HEK293T (cell line): ENCODE data around the gene SSU72.

Source experiments
- CTCF ChIA-PET: fragments of 350-600 bp; formaldehyde crosslinking; extraction: SDS; loops from one replicate; lab custom pipeline; 2021; ENCODE audit warnings: antibody characterized with exemption, inconsistent platforms; lab: Yijun Ruan, JAX
- POLR2A ChIA-PET: fragments of 350-600 bp; formaldehyde crosslinking; extraction: SDS; loops from one replicate; lab custom pipeline; 2020; ENCODE audit warnings: antibody characterized with exemption, inconsistent platforms; lab: Yijun Ruan, JAX
- DNase-seq: peaks from one replicate; pipeline ENCODE4 v3.0.0; 2012; ENCODE audit warnings: mixed read lengths; ENCODE audit errors: extremely low spot score
- ARNT ChIP-seq: fragments of 450-650 bp; IDR thresholded peaks from 2 replicates; pipeline ENCODE4 v1.6.1; 2017; ENCODE audit warnings: mild to moderate bottlenecking
- BHLHE40 ChIP-seq: fragments of 450-650 bp; IDR thresholded peaks from 2 replicates; pipeline ENCODE4 v1.6.1; 2016; ENCODE audit warnings: mild to moderate bottlenecking, moderate library complexity, borderline replicate concordance
- CTBP1 ChIP-seq: fragments of 450-650 bp; IDR thresholded peaks from 2 replicates; pipeline ENCODE4 v1.6.1; 2016; ENCODE audit warnings: borderline replicate concordance
- ELF4 ChIP-seq: fragments of 450-650 bp; IDR thresholded peaks from 2 replicates; pipeline ENCODE4 v1.6.1; 2017; ENCODE audit warnings: antibody characterized with exemption
- FOXA1 ChIP-seq: fragments of 450-650 bp; IDR thresholded peaks from 2 replicates; pipeline ENCODE4 v1.6.1; 2016; ENCODE audit warnings: mild to moderate bottlenecking
- FOXK2 ChIP-seq: fragments of 450-650 bp; IDR thresholded peaks from 2 replicates; pipeline ENCODE4 v1.6.1; 2016; ENCODE audit warnings: mild to moderate bottlenecking
- FOXM1 ChIP-seq: fragments of 450-650 bp; IDR thresholded peaks from 2 replicates; pipeline ENCODE4 v1.6.1; 2017; ENCODE audit warnings: mild to moderate bottlenecking, borderline replicate concordance
- HDGF ChIP-seq: fragments of 450-650 bp; IDR thresholded peaks from 2 replicates; pipeline ENCODE4 v1.6.1; 2017; ENCODE audit warnings: antibody characterized with exemption, borderline replicate concordance
- L3MBTL2 ChIP-seq: fragments of 450-650 bp; conservative IDR thresholded peaks from 2 replicates; pipeline ENCODE4 v1.6.1; 2016; ENCODE audit warnings: mild to moderate bottlenecking
- LEF1 ChIP-seq: fragments of 450-650 bp; IDR thresholded peaks from 2 replicates; pipeline ENCODE4 v1.6.1; 2017; ENCODE audit warnings: mild to moderate bottlenecking, borderline replicate concordance
- NFRKB ChIP-seq: fragments of 450-650 bp; IDR thresholded peaks from 2 replicates; pipeline ENCODE4 v1.6.1; 2016; ENCODE audit warnings: mild to moderate bottlenecking, moderate library complexity
- SP1 ChIP-seq: fragments of 450-650 bp; IDR thresholded peaks from 2 replicates; pipeline ENCODE4 v1.6.1; 2017
- SUZ12 ChIP-seq: fragments of 450-650 bp; IDR thresholded peaks from 2 replicates; pipeline ENCODE4 v1.6.1; 2016; ENCODE audit warnings: mild to moderate bottlenecking
- TARDBP ChIP-seq: fragments of 450-650 bp; IDR thresholded peaks from 2 replicates; pipeline ENCODE4 v1.6.1; 2016
- ZNF384 ChIP-seq: fragments of 450-650 bp; IDR thresholded peaks from 2 replicates; pipeline ENCODE4 v1.6.1; 2016
- TF ChIP-seq, protein P1 (sequence below): fragments of 450-650 bp; IDR thresholded peaks from 2 replicates; pipeline ENCODE4 v1.6.1; 2016

Gene SSU72

DNA sequence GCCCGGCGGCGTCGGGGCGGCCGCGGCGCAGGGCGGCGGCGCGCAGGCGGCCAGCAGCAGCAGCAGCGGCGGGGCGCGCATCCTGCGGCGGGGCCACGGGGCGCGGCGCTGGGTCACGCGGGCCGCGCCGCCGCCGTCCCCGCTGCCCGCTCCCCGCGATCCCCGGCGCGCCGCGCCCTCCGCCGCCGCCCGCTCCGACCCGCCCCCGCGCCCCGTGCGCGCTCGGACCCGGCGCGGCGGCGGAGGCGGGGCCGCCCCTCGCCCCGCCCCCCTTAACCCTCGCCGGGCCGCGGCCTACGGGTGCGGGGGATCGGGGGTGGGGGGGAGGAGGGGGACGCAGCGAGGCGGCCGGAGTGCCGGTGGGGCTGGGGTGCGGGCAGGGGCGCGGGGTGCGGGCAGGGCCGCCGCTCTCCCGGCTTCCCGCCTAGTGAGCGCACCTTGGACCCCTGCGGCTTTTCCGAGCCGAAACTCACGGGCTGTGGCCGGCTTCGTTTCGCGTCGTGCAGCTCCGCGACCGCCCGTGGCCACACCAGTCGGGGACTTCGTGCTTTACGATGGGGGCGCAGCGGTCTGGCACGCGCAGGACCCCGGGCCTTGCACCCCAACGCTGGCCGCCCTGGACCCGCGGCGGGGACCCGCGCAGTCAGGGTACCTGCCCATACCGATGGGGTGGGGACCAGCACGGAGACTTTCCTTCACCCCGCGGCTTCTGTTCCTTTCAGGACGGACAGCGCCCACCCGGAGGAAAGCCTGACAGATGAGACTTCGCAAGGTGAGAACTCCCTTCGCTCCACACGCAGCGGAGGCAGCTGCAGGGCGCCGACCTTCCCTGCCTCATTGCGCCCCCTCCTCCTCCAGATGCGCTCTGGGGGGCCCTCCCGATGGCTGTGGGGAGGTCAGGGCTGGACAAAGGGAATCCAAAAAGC, 25.5 kb upstream of the SSU72 start, which contains the start of gene FNDC10:
FNDC10 (minus strand) TSS at position 201 of the 926 bp plus-strand sequence; CDS start at position 81, 120 bp downstream.
- CTCF ChIA-PET, result no interaction called here
- DNase-seq, result no peak
- POLR2A ChIA-PET, result interaction anchor here (5.4 kb wide), 1 partner anchor 15 kb away, joined by 33 read pairs; the partner anchor contains the start of gene MIB2
- TF ChIP-seq L3MBTL2 (peak; percentile 41; the same call in 1 of the 2 replicates), ZNF384 (no peak)

DNA sequence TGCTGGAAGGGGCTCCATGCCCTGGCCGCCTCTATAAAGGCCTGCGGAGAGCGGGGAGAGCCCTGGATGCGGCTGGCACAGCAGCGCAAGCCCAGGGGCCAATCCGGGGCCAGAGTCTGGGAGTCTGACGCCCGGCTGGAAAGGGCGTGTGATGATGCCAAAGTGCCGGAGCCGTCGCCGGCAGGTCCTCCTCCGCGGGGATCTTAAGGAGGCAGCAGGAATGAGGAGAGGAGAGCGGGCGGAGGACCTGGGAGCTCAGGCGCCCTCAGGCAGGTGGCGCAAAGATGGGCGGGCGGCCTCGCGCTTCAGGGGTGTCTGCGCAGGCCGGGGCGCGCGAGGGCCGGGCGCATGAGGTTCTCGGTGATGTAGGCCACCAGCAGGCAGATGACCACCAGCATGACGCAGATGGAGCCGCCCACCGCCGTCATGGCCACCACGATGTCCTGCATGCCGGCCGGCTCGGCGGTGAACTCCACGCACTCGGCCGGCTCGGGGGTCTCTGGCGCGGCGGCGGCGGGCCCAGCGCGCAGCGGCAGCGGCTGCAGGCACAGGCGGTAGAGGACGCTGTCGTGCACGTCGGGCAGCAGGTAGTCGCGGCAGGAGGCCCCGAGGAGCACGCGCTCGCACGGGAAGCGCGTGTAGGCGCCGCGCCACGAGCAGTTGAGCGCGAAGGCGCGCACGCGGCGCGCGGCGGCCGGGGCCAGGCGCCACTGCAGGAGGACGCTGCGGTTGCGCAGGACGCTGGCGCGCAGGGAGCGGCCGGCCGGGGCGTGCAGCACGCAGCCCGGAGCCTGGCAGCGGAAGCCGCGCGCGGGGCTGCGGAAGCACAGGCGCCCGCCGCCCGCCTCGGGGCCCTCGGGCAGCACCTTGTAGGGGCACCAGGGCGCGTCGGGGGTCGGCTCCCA, 24.6 kb upstream of the SSU72 start:
- peak; percentile 64 for DNase-seq
- CTCF ChIA-PET, result no interaction called here
- TF ChIP-seq BHLHE40, result no peak
- no peak for TF ChIP-seq FOXK2
- TF ChIP-seq, protein P1, sequence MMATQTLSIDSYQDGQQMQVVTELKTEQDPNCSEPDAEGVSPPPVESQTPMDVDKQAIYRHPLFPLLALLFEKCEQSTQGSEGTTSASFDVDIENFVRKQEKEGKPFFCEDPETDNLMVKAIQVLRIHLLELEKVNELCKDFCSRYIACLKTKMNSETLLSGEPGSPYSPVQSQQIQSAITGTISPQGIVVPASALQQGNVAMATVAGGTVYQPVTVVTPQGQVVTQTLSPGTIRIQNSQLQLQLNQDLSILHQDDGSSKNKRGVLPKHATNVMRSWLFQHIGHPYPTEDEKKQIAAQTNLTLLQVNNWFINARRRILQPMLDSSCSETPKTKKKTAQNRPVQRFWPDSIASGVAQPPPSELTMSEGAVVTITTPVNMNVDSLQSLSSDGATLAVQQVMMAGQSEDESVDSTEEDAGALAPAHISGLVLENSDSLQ, result no peak
- TF ChIP-seq ARNT, result 0 out of 2 replicates have a peak, but pooled peaks have one; percentile 17
- no peak for TF ChIP-seq ZNF384
- TF ChIP-seq HDGF, result no peak
- TF ChIP-seq LEF1, result peak; percentile 54; the same call in 1 of the 2 replicates
- no peak for TF ChIP-seq CTBP1
- TF ChIP-seq FOXA1, result no peak
- POLR2A ChIA-PET, result no interaction called here

GRCh38 chr1:1598720-1599029, 24.0 kb upstream of the SSU72 start:
- TF ChIP-seq NFRKB (no peak), HDGF (no peak), FOXA1 (no peak), BHLHE40 (no peak), ARNT (no peak), TARDBP (no peak), SP1 (no peak), L3MBTL2 (no peak), FOXM1 (no peak), ZNF384 (no peak), ELF4 (no peak), LEF1 (no peak), FOXK2 (no peak), SUZ12 (no peak), CTBP1 (no peak)
- TF ChIP-seq, protein P1, result no peak
- ChIA-PET POLR2A (interaction anchor here (2.4 kb wide), 1 partner anchor 17 kb away, joined by 16 read pairs; the partner anchor contains the start of gene MIB2), CTCF (no interaction called here)
- no peak for DNase-seq

GRCh38 chr1:1598051-1598719, 23.5 kb upstream of the SSU72 start:
- CTCF ChIA-PET, result no interaction called here
- no peak for DNase-seq
- POLR2A ChIA-PET, result interaction anchor here (1.4 to 2.4 kb wide), 2 partner anchors 10 to 17 kb away, joined by 3 to 16 read pairs; partner anchors contain the start of gene MIB2
- TF ChIP-seq TARDBP (no peak), CTBP1 (no peak), SUZ12 (no peak), FOXK2 (no peak), ARNT (no peak), HDGF (no peak), ELF4 (no peak), FOXA1 (no peak), LEF1 (no peak), SP1 (no peak), FOXM1 (no peak), ZNF384 (no peak), BHLHE40 (no peak), NFRKB (no peak), L3MBTL2 (no peak)
- TF ChIP-seq, protein P1, result no peak

GRCh38 chr1:1597275-1597930, 22.7 kb upstream of the SSU72 start:
- ChIA-PET POLR2A (interaction anchor here (0.9 to 2.4 kb wide), 5 partner anchors 11 to 25 kb away, joined by 3 to 16 read pairs (median 3); partner anchors contain the start of gene MIB2), CTCF (no interaction called here)
- TF ChIP-seq LEF1 (no peak), FOXA1 (no peak), HDGF (no peak), FOXM1 (no peak), BHLHE40 (no peak), ELF4 (no peak), NFRKB (no peak), SUZ12 (no peak), ARNT (no peak), CTBP1 (no peak), ZNF384 (no peak), TARDBP (no peak), SP1 (no peak)
- TF ChIP-seq, protein P1, result no peak

More at GRCh38 chr1:1597275-1597930, 22.7 kb upstream of the SSU72 start:
- no peak for DNase-seq
